ENCODE data around the gene PURA.

PURA gene

GRCh38 chr5:140143521-140144258 is 29.8 kb downstream of the PURA start:
- TF ChIP-seq CTCF (IDR thresholded peaks at IDR 0.05; ENCODE audit: low read depth, low read length, missing control alignments) = no peak
- DNase-seq (ENCODE audit: extremely low read depth, low read depth) = no peak
- no peak overlapping the region for H3K4me3 ChIP-seq (replicated peaks; ENCODE audit: low read depth, low read length)

GRCh38 chr5:140145256-140145655 is 31.3 kb downstream of the PURA start:
- no peak for DNase-seq (ENCODE audit: extremely low read depth, low read depth)
- no peak for TF ChIP-seq CTCF (IDR thresholded peaks at IDR 0.05; ENCODE audit: low read depth, low read length, missing control alignments)
- H3K4me3 ChIP-seq (replicated peaks; ENCODE audit: low read depth, low read length) = 0 out of 2 replicates have a peak overlapping the region, but pooled peaks have one; percentile 32

GRCh38 chr5:140145818-140146522 is 32.1 kb downstream of the PURA start:
- H3K4me3 ChIP-seq (replicated peaks; ENCODE audit: low read depth, low read length) = peak overlapping the region; percentile 32
- TF ChIP-seq CTCF (IDR thresholded peaks at IDR 0.05; ENCODE audit: low read depth, low read length, missing control alignments) = peak; percentile 50

GRCh38 chr5:140146523-140146842 is 32.6 kb downstream of the PURA start:
- H3K4me3 ChIP-seq (replicated peaks; ENCODE audit: low read depth, low read length) = no peak overlapping the region
- DNase-seq (ENCODE audit: extremely low read depth, low read depth) = no peak
- TF ChIP-seq CTCF (IDR thresholded peaks at IDR 0.05; ENCODE audit: low read depth, low read length, missing control alignments) = no peak

More at GRCh38 chr5:140145818-140146522, 32.1 kb downstream of the PURA start:
- no peak for DNase-seq (ENCODE audit: extremely low read depth, low read depth)

- H3K4me3 ChIP-seq (replicated peaks; ENCODE audit: low read depth, low read length) = no peak overlapping the region
- no peak for TF ChIP-seq CTCF (IDR thresholded peaks at IDR 0.05; ENCODE audit: low read depth, low read length, missing control alignments)
- DNase-seq (ENCODE audit: extremely low read depth, low read depth) = no peak
These were observed 33.6 kb downstream of the PURA start for GRCh38 chr5:140147460-140147859.

- H3K4me3 ChIP-seq (replicated peaks; ENCODE audit: low read depth, low read length) = no peak overlapping the region
- TF ChIP-seq CTCF (IDR thresholded peaks at IDR 0.05; ENCODE audit: low read depth, low read length, missing control alignments) = no peak
- DNase-seq (ENCODE audit: extremely low read depth, low read depth) = no peak
These were observed 34.6 kb downstream of the PURA start for GRCh38 chr5:140148508-140148907.

Data from HFF-Myc (cell line).